ENCODE measurements around the gene TMEM200A. TPM values are rescaled to one million over a fixed set of nuclear protein-coding genes. Genes with fewer than 3 reads are reported as not detected.

The TMEM200A gene
- total and polyA plus RNA-seq, 2 donors (not counting 3 experiments of a cell fraction or from before 2014, with no cell fraction given), result 0.58 to 0.75 TPM

GRCh38 chr6:130359736-130360135 lies 6.1 kb upstream of the TMEM200A start:
- Histone ChIP-seq H3K27me3 (ENCODE audit: control insufficient read depth in 2 of 2, insufficient read depth in 2 of 2, low read length in 2 of 2) (peaks cover 0 to 3% of the 10 kb centered on the region in 2 experiments), H3K27ac (ENCODE audit: insufficient read depth, low read depth, low read length) (no peak overlapping the region), H3K4me1 (ENCODE audit: control insufficient read depth, extremely low read depth, insufficient read depth, low read length) (no peaks in the 10 kb centered on the region), H2AFZ (ENCODE audit: low read depth, low read length) (no peak overlapping the region), H3K9ac (replicated peaks; ENCODE audit: extremely low read depth, insufficient read depth, low read length) (no peak overlapping the region), H3K4me2 (ENCODE audit: insufficient read depth, low read length) (no peak overlapping the region), H3K36me3 (ENCODE audit: control insufficient read depth in 2 of 2, extremely low read depth in 1 of 2, insufficient read depth in 2 of 2, low read length in 2 of 2) (no peaks in the 10 kb centered on the region), H3K9me1 (replicated peaks; ENCODE audit: control insufficient read depth, extremely low read depth, insufficient read depth, low read length) (no peaks in the 10 kb centered on the region), H3K9me3 (replicated peaks; ENCODE audit: control insufficient read depth, insufficient read depth, low read length) (no peaks in the 10 kb centered on the region), H3K79me2 (ENCODE audit: control insufficient read depth, insufficient read depth, low read length) (no peaks in the 10 kb centered on the region), H4K20me1 (replicated peaks; ENCODE audit: control insufficient read depth, extremely low read depth, insufficient read depth, low read length) (no peaks in the 10 kb centered on the region), H3K4me3 (replicated peaks in 1 of 3; ENCODE audit: insufficient read depth in 1 of 3, low read depth in 1 of 3, low read length in 3 of 3) (no peak overlapping the region)
- FAIRE-seq, result no peak
- no TSS peak for BruUV-seq (replicated peaks)
- no peak for DNase-seq (ENCODE audit: low read depth, low spot score)
- ChIA-PET POLR2A (no interaction called here), CTCF (interaction anchor here (1.4 kb wide), 1 partner anchor 338 kb away, joined by 8 read pairs; no protein-coding TSS in a partner anchor)
- dilution Hi-C loops (cut with MboI; ENCODE audit: extremely low pct_ligation_motif_present, low sequenced_read_pairs) (no loop called here), intact Hi-C loops (cut with micrococcal nuclease) (no loop called here)
- TF ChIP-seq POLR2A (IDR thresholded peaks at IDR 0.05; ENCODE audit: low read depth, low read length) (no peak), EZH2 (IDR thresholded peaks at IDR 0.05; ENCODE audit: borderline replicate concordance, low read depth, low read length, severe bottlenecking) (no peak), GATA2 (IDR thresholded peaks at IDR 0.05; ENCODE audit: insufficient read depth, insufficient read length, low read depth, low read length) (no peak), MYC (IDR thresholded peaks at IDR 0.05; ENCODE audit: low read depth, low read length) (no peak), MAX (IDR thresholded peaks at IDR 0.05; ENCODE audit: insufficient read depth, insufficient read length) (no peak), POLR2AphosphoS5 (IDR thresholded peaks at IDR 0.05; ENCODE audit: insufficient read depth, low read depth, low read length) (no peak), JUN (IDR thresholded peaks at IDR 0.05; ENCODE audit: borderline replicate concordance, insufficient read depth, insufficient read length, low read depth) (no peak), CTCF (IDR thresholded peaks at IDR 0.05; ENCODE audit: extremely low read depth in 1 of 2, insufficient read depth in 1 of 2, low read depth in 1 of 2, low read length in 2 of 2) (no peak), FOS (IDR thresholded peaks at IDR 0.05; ENCODE audit: borderline replicate concordance, insufficient read depth, low read length) (no peak)

Measured in endothelial cell of umbilical vein (primary cell).